Measurements from ENCODE around the gene ZNF827. TPM values are rescaled to one million over a fixed set of nuclear protein-coding genes. Genes with fewer than 3 reads are reported as not detected.

ZNF827 gene
- total RNA-seq, 2 donors from 2014 or later, result 5.4 to 13.8 TPM

DNA sequence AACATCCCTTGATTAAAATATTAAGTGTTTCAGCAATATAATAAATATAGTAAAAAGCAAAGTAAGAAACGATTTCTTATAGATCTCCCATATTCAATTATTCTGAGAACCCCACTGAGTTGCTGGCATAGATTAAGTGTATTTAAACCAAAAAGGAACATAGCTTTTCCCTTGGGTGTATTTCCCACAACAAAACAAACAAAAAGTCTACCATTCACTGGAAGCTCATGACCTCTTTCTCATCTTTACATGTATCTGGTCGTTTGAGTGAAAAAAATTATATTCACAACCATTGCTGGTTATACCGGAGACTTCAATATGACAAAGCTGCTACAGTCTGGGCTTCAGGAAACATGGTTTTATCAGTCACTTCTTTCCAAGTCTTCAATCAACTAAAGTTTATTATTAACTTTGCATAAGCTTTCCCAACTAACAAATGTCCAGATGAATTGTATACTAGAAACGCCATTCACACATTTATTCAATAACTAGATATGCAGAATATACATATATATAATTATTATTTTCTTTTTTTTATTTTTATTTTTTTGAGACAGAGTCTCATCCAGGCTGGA is 38.6 kb downstream of the ZNF827 start:
- TF ChIP-seq, protein P1, sequence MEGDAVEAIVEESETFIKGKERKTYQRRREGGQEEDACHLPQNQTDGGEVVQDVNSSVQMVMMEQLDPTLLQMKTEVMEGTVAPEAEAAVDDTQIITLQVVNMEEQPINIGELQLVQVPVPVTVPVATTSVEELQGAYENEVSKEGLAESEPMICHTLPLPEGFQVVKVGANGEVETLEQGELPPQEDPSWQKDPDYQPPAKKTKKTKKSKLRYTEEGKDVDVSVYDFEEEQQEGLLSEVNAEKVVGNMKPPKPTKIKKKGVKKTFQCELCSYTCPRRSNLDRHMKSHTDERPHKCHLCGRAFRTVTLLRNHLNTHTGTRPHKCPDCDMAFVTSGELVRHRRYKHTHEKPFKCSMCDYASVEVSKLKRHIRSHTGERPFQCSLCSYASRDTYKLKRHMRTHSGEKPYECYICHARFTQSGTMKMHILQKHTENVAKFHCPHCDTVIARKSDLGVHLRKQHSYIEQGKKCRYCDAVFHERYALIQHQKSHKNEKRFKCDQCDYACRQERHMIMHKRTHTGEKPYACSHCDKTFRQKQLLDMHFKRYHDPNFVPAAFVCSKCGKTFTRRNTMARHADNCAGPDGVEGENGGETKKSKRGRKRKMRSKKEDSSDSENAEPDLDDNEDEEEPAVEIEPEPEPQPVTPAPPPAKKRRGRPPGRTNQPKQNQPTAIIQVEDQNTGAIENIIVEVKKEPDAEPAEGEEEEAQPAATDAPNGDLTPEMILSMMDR (IDR thresholded peaks at IDR 0.05), result no peak
- TF ChIP-seq POLR2A (IDR thresholded peaks at IDR 0.05), result no peak
- 11 to 16% methylated on average over 4 of the region's 4 CpGs for WGBS, 2 donors
- intact Hi-C loops (cut with DNase I), result no loop called here

DNA sequence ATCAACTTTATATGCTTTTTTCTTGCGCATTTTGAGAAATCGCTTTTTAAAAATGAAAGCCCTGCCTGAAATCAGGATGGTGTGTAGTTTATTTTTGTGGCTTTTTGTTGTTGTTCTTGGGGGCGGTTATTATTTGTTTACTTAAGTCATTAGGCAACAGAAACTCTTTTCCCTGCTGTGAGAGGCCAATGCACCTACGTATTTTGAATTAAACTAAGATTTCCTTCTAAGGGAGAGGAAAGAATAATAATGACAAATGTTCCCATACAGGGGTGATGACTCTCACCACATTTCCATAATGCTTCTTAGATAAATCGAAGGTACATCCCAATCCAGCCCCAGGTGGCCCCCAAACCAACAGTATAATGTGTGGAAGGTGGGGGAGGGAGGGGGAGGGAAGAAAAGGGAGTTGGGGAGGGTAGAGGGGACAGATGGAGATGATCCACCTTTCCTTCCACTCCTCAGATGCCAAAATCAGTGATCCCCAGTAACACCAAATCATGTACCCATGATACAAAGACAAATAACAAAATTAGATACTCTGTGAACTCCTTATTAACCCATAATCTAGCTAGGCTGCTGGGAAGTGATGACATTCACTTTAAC is 39.6 kb downstream of the ZNF827 start:
- no peaks in the 10 kb centered on the region for H3K9me3 ChIP-seq
- ATAC-seq, result no peak
- no peak overlapping the region for H3K27ac ChIP-seq
- no peaks in the 10 kb centered on the region for H3K27me3 ChIP-seq
- no peak overlapping the region for H3K4me3 ChIP-seq
- H3K4me1 ChIP-seq, result peaks cover 11% of the 10 kb centered on the region
- peaks cover 0 to 3% of the 10 kb centered on the region in 2 donors for H3K36me3 ChIP-seq (replicated peaks in 1 of 2; ENCODE audit: insufficient read depth in 1 of 2, low read depth in 2 of 2)
- TF ChIP-seq POLR2A (IDR thresholded peaks at IDR 0.05), result no peak
- TF ChIP-seq, protein P1 (IDR thresholded peaks at IDR 0.05), result no peak
- intact Hi-C loops (cut with DNase I), result no loop called here
- no peak for DNase-seq
- 82 to 85% methylated on average over 5 of the region's 5 CpGs for WGBS, 2 donors

More for the DNA sequence above, 38.6 kb downstream of the ZNF827 start:
- Histone ChIP-seq H3K4me3 (no peak overlapping the region), H3K36me3 (replicated peaks in 1 of 2; ENCODE audit: insufficient read depth in 1 of 2, low read depth in 2 of 2) (peaks cover 0 to 3% of the 10 kb centered on the region in 2 donors), H3K4me1 (peaks cover 11% of the 10 kb centered on the region), H3K27ac (no peak overlapping the region), H3K9me3 (no peaks in the 10 kb centered on the region), H3K27me3 (no peaks in the 10 kb centered on the region)
- peak; percentile 35 for ATAC-seq
- DNase-seq, result no peak

DNA sequence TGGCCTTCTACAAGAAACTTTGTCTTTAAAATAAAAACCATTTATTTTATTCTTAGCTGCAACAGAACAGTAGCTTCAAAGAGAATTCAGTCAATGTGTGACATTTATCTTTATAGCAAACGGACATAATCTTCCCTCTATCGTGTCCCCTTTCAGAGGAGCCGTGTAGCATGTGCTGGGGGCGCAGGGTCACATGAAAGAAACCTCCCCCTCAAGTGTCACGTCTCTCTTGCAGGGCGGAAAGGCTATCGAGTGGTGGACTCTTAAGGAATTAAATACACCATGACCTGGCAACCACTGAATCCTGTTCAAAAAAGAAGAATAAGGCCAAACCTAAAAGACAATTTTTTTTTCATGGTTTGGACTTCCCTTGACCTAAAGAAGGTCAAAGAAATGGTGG is 40.2 kb downstream of the ZNF827 start:
- Histone ChIP-seq H3K4me3 (no peak overlapping the region), H3K36me3 (replicated peaks in 1 of 2; ENCODE audit: insufficient read depth in 1 of 2, low read depth in 2 of 2) (peaks cover 0 to 3% of the 10 kb centered on the region in 2 donors), H3K27ac (no peak overlapping the region), H3K9me3 (no peaks in the 10 kb centered on the region), H3K27me3 (no peaks in the 10 kb centered on the region), H3K4me1 (peaks cover 11% of the 10 kb centered on the region)
- TF ChIP-seq, protein P1 (IDR thresholded peaks at IDR 0.05), result no peak
- TF ChIP-seq POLR2A (IDR thresholded peaks at IDR 0.05), result no peak
- intact Hi-C loops (cut with DNase I), result no loop called here
- DNase-seq, result no peak
- WGBS, 2 donors, result 87 to 90% methylated on average over 7 of the region's 7 CpGs
- ATAC-seq, result no peak

DNA sequence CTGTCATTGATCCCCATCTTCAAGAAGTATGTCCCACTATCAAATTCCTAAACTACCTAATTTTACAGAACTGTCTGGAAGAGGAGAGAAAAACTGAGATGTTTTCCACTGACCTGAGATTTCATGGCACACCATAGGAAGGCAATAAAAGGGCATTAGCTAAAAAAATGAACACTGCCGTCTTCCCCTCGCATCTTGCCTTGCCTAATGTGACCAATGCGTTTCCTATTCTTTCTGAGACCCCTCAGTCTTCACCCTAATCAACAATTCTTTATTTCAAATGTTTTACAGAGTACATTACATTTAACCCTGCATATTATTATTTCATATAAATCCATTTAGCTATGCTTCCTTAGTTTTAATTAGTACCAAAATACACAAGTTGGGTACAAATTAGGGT is 43.6 kb downstream of the ZNF827 start:
- 94 to 97% methylated on average over 3 of the region's 3 CpGs for WGBS, 2 donors
- peaks cover 7% of the 10 kb centered on the region for H3K4me1 ChIP-seq
- H3K36me3 ChIP-seq (replicated peaks in 1 of 2; ENCODE audit: insufficient read depth in 1 of 2, low read depth in 2 of 2), result no peaks in the 10 kb centered on the region
- ATAC-seq, result no peak
- no peak overlapping the region for H3K27ac ChIP-seq
- no peak for DNase-seq
- no peaks in the 10 kb centered on the region for H3K9me3 ChIP-seq
- no peaks in the 10 kb centered on the region for H3K27me3 ChIP-seq
- intact Hi-C loops (cut with DNase I), result no loop called here
- no peak overlapping the region for H3K4me3 ChIP-seq
- TF ChIP-seq, protein P1 (IDR thresholded peaks at IDR 0.05), result no peak
- TF ChIP-seq POLR2A (IDR thresholded peaks at IDR 0.05), result no peak

DNA sequence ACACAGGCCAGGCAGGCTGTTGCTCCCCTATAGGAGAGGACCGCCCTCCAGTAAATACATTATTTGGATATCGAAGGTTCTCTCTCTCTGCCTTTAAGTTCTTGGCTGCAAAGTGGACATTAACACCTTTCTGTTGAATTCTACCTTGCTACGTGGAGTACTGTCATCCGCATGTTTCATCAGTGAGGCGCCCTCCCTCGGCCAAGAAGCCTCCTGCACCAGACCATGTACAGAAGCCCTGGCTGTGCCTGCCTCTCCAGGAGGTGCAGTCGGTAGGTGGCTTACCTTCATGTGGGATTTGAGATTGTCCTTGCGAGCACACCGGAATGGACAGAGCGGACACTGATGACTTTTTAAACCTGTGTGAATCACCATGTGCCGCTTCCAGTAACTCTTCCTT is 46.7 kb downstream of the ZNF827 start:
- ATAC-seq (no peak), DNase-seq (no peak)
- Histone ChIP-seq H3K9me3 (no peaks in the 10 kb centered on the region), H3K36me3 (replicated peaks in 1 of 2; ENCODE audit: insufficient read depth in 1 of 2, low read depth in 2 of 2) (no peaks in the 10 kb centered on the region), H3K4me1 (no peaks in the 10 kb centered on the region), H3K4me3 (no peak overlapping the region), H3K27ac (no peak overlapping the region), H3K27me3 (no peaks in the 10 kb centered on the region)
- intact Hi-C loops (cut with DNase I), result no loop called here
- TF ChIP-seq, protein P1 (IDR thresholded peaks at IDR 0.05), result no peak
- TF ChIP-seq POLR2A (IDR thresholded peaks at IDR 0.05), result no peak
- WGBS, 2 donors, result 91 to 93% methylated on average over 11 of the region's 11 CpGs
